Measurements from ENCODE around the gene SSC5D.
A peak's percentile ranks its signal among the peaks of the same experiment; 100 is the strongest.

SSC5D gene

GRCh38 chr19:55519451-55520311 is 31.4 kb downstream of the SSC5D start:
- FAIRE-seq (peak; percentile 51), DNase-seq (ENCODE audit: insufficient read length, low spot score) (no peak)
- TF ChIP-seq PAX5 (IDR thresholded peaks at IDR 0.05; ENCODE audit: insufficient read depth, low read length, severe bottlenecking) = no peak
- TF ChIP-seq POLR2A (IDR thresholded peaks at IDR 0.05; ENCODE audit: low read depth, low read length) = no peak
- no peak for TF ChIP-seq POU2F2 (IDR thresholded peaks at IDR 0.05; ENCODE audit: low read depth, low read length)
- no peak for TF ChIP-seq TAF1 (IDR thresholded peaks at IDR 0.05; ENCODE audit: low read depth, low read length)
- no peak for TF ChIP-seq SPI1 (IDR thresholded peaks at IDR 0.05; ENCODE audit: low read depth, low read length)
- TF ChIP-seq POLR2AphosphoS5 (IDR thresholded peaks at IDR 0.05; ENCODE audit: low read depth, low read length) = no peak

- FAIRE-seq = no peak
- TF ChIP-seq POU2F2 (IDR thresholded peaks at IDR 0.05; ENCODE audit: low read depth, low read length) = no peak
- TF ChIP-seq POLR2AphosphoS5 (IDR thresholded peaks at IDR 0.05; ENCODE audit: low read depth, low read length) = no peak
- no peak for TF ChIP-seq PAX5 (IDR thresholded peaks at IDR 0.05; ENCODE audit: insufficient read depth, low read length, severe bottlenecking)
- no peak for TF ChIP-seq POLR2A (IDR thresholded peaks at IDR 0.05; ENCODE audit: low read depth, low read length)
- no peak for TF ChIP-seq SPI1 (IDR thresholded peaks at IDR 0.05; ENCODE audit: low read depth, low read length)
- TF ChIP-seq TAF1 (IDR thresholded peaks at IDR 0.05; ENCODE audit: low read depth, low read length) = no peak
- DNase-seq (ENCODE audit: insufficient read length, low spot score) = no peak
Observed at GRCh38 chr19:55520691-55521292, 32.6 kb downstream of the SSC5D start.

GRCh38 chr19:55525289-55526101 is 37.3 kb downstream of the SSC5D start:
- DNase-seq (ENCODE audit: insufficient read length, low spot score) (no peak), FAIRE-seq (no peak)
- no peak for TF ChIP-seq POLR2A (IDR thresholded peaks at IDR 0.05; ENCODE audit: low read depth, low read length)

DNA sequence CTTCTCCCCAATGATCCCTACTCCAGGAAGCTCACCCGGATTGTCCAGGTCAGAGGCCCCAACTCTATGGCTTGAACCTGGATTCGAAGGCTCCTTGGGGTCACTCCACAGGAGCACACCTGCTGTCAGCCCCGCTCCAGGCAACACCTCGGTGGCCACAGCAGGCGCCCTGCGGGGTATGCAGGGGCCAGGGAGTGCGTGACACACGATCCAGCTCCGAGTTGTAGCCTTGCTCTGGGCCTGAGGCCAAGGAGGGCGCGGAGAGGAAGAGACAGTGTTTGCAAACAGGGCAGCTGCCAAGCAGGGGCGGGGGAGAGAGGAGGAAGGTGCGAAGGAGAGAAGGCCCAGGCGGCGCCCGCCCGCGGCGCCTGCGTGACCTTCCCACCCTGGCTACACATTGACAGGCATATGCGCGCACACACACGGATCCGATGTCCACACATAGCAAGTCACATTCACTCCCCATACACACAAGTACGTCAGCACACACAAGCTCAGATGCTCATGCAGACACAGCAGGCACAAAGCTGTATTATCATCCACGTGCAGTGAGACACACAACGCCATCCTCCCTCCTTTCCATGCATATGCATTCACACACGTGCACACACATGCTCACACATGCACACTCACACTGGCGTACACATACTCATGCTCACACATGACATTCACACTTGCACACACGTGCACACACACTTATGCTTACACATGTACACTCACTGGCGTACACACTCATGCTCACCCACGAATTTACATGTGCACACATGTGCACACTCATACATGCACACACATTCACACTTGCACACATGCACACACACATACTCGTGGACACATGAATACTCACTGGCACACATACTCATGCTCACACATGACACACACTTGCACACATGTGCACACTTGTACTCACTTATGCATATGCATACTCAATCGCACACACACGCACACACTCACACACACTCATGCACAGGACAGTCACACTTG is 38.3 kb downstream of the SSC5D start:
- FAIRE-seq (peak; percentile 83), DNase-seq (ENCODE audit: insufficient read length, low spot score) (no peak)
- TF ChIP-seq POU2F2 (IDR thresholded peaks at IDR 0.05; ENCODE audit: low read depth, low read length) = no peak; the same call in 1 of the 2 replicates
- no peak for TF ChIP-seq TAF1 (IDR thresholded peaks at IDR 0.05; ENCODE audit: low read depth, low read length)
- no peak for TF ChIP-seq PAX5 (IDR thresholded peaks at IDR 0.05; ENCODE audit: insufficient read depth, low read length, severe bottlenecking)
- no peak for TF ChIP-seq SPI1 (IDR thresholded peaks at IDR 0.05; ENCODE audit: low read depth, low read length)

DNA sequence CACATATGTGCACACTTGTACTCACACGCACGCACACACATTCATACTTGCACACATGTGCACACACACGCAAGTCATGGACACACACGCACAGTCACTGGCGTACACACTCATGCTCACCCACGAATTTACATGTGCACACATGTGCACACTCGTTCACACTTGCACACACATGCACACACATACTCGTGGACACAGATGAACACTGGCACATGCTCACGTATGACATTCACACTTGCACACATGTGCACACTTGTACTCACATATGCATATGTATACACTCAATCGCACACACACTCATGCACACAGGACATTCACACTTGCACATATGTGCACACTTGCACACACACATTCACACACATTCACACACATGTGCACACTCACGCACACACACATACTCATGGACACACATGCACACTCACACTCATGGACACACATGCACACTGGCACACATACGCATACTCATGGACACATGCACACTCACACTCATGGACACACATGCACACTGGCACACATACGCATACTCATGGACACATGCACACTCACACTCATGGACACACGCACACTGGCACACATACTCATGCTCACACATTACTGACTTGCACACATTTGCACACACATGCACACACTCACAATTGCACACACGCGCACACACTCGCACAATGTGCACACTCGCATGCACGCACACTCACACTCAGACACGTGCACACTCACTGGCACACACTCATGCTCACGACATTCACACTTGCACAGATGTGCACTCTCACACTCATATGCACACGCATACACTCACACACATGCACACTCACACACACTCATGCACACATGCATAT is 39.2 kb downstream of the SSC5D start:
- no peak for DNase-seq (ENCODE audit: insufficient read length, low spot score)
- FAIRE-seq = peak; percentile 38
- TF ChIP-seq PAX5 (IDR thresholded peaks at IDR 0.05; ENCODE audit: insufficient read depth, low read length, severe bottlenecking) (no peak), TAF1 (IDR thresholded peaks at IDR 0.05; ENCODE audit: low read depth, low read length) (no peak), SPI1 (IDR thresholded peaks at IDR 0.05; ENCODE audit: low read depth, low read length) (no peak), POU2F2 (IDR thresholded peaks at IDR 0.05; ENCODE audit: low read depth, low read length) (no peak), POLR2A (IDR thresholded peaks at IDR 0.05; ENCODE audit: low read depth, low read length) (no peak), POLR2AphosphoS5 (IDR thresholded peaks at IDR 0.05; ENCODE audit: low read depth, low read length) (no peak)

- no peak for TF ChIP-seq POLR2AphosphoS5 (IDR thresholded peaks at IDR 0.05; ENCODE audit: low read depth, low read length)
- no peak for TF ChIP-seq TAF1 (IDR thresholded peaks at IDR 0.05; ENCODE audit: low read depth, low read length)
- TF ChIP-seq POLR2A (IDR thresholded peaks at IDR 0.05; ENCODE audit: low read depth, low read length) = no peak
- TF ChIP-seq PAX5 (IDR thresholded peaks at IDR 0.05; ENCODE audit: insufficient read depth, low read length, severe bottlenecking) = no peak
- TF ChIP-seq SPI1 (IDR thresholded peaks at IDR 0.05; ENCODE audit: low read depth, low read length) = no peak
- no peak for TF ChIP-seq POU2F2 (IDR thresholded peaks at IDR 0.05; ENCODE audit: low read depth, low read length)
- FAIRE-seq (no peak), DNase-seq (ENCODE audit: insufficient read length, low spot score) (no peak)
Observed at GRCh38 chr19:55528030-55528803, 40.0 kb downstream of the SSC5D start.

DNA sequence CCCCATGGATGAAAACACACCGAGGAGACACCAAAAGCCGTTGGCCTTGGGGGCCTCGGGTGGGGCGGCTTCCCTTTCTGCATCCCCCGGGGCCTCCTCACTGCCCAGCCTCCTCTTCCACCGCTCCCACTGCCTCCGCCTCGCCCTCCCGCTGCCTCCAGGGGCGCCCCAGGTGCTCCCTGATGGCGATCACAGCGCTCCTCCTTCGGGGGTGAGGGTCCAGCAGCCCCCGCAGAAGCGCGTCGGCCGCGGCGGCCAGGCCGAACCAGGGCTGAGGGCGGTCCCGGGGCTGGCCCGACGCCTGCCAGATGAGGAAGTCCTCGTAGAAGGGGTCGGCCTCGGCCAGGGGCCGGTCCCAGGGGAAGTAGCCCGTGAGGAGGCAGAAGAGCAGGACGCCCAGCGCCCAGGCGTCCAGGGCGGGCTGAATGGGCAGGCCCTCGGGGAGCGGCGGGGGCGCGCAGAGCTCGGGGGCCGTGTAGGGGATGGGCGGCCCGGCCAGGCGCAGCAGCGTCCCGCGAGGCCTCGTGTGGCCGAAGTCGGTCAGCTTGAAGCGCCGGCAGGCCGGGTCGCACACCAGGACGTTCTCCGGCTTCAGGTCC is 41.5 kb downstream of the SSC5D start:
- FAIRE-seq (no peak), DNase-seq (ENCODE audit: insufficient read length, low spot score) (no peak)
- no peak for TF ChIP-seq PAX5 (IDR thresholded peaks at IDR 0.05; ENCODE audit: insufficient read depth, low read length, severe bottlenecking)
- no peak for TF ChIP-seq POU2F2 (IDR thresholded peaks at IDR 0.05; ENCODE audit: low read depth, low read length)
- TF ChIP-seq SPI1 (IDR thresholded peaks at IDR 0.05; ENCODE audit: low read depth, low read length) = no peak
- TF ChIP-seq POLR2A (IDR thresholded peaks at IDR 0.05; ENCODE audit: low read depth, low read length) = no peak
- no peak for TF ChIP-seq POLR2AphosphoS5 (IDR thresholded peaks at IDR 0.05; ENCODE audit: low read depth, low read length)
- no peak for TF ChIP-seq TAF1 (IDR thresholded peaks at IDR 0.05; ENCODE audit: low read depth, low read length)

Measured in GM12891 (cell line).